Measurements from ENCODE around the gene ZNF516. TPM values are rescaled to one million over a fixed set of nuclear protein-coding genes. Genes with fewer than 3 reads are reported as not detected.

The ZNF516 gene
- total RNA-seq, 1 experiment from 2014 or later: 7.9 TPM

DNA sequence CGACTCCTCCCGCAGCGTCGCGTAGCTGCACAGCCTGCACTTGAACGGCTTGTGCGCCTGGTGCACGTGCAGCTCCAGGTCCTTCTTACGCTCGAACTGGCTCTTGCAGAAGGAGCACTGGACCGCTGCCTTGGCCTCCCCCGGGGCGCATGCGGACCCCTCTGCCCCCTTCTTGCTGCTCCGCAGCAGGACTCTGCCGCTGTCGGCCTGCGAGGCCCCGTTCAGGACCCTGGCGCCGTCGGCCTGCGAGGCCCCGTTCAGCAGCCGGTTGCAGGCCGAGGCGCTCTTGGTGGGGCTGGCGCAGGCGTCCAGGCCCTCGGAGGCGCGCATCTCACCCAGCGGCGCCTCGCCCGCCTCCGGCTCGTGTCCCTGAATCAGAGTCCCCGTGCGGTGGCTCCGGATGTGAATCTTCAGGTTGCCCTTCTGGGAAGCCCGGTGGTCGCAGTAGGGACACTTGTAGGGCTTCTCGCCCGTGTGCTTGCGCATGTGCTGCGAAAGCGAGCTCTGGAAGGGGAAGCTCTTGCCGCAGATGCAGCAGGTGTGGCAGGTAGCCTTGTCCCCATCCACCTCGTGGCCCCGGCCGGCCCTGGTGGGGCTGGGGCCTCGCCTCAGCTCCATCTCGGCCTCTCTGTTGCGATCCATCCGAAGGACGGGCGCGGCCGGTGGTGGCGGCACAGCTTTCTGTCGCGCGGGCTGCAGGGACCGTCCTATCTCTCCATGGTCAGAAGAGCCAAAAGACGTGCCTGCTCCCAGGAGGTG is 52.5 kb downstream of the ZNF516 start:
- DNase-seq (ENCODE audit: low read depth): no peak

DNA sequence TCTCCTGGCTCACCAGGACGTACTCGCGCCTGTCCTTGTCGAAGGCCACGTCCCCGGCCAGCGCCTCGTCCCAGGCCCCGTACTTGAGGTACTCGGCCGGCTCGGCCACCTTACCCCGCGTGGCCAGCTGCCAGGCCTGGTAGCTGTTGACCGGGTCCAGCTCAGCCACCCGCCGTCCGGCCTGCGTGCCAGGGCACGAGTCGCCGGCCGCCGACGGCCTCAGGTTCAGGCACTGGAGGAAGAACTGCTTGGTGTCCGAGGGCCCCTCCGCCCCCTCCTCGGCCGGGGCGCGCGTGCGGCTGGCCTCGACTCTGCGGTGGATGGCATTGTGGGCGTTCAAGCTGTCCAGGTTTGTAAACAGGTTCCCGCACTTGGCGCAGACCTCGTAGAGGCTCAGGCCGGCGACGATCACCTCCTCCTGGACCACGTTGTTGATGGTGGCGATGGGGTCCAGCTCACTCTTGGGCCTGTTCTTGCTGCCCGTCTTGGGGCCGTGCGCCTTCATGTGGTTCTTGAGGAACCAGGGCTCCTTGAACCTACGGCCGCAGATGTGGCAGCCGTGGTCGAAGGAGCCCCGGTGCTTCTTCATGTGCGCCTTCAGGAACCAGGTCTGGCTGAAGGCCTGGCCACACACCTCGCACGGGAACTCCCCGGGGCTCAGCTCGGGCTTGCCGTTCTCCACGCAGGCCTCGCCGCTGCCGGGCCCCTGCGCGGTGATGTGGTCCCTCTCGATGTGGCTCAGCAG is 53.2 kb downstream of the ZNF516 start:
- DNase-seq (ENCODE audit: low read depth): no peak

DNA sequence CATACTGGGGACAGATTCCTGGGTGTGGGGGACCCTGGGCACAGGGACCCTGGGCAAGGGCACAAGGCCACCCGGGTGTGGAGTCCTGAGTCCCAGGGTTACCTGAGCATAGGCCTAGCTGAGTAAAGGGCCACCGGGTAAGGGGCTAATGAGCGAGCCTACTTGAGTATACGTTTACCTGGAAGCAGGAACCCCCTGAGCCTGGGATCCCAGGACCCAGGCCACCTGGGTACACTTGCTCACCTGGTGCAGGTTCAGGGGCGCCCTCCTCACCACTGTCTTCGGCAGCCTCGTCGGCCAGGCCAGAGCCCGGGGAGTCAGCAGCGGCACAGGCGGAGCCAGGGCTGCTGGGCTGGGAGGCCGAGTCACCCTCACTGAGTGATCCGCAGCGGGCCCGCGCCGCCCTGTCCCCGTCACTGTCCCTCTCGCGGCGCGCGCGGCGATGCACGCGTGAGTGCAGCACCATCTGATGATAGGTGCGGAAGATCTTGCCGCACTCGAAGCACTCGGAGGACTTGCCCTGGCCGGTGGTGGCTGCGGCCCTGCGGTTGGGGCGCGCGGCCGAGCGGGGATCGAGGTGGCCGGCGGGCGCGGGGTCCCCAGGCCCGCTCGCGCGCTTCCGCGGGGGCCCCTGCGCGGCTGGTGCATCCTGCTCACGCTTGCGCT is 53.9 kb downstream of the ZNF516 start:
- DNase-seq (ENCODE audit: low read depth): no peak

DNA sequence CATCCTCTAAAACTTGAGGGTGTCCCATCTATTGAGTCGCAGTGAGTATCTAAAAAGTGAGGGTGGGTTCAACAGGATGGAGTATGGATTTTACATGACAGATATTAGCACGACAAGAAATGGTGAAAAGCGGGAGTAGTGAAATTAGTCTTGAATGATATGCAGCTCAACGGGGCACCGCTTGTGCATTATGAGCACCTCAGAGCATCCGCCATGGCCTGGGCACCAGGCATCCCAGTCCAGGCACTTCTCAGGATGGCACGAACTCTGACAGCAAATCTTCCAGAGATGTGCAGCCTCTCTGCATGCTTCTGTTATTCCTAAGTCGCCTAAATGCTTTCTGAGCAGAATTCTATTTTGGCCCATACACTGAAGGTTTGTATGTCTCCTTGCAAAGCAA is 57.1 kb downstream of the ZNF516 start:
- no peak for DNase-seq (ENCODE audit: low read depth)

DNA sequence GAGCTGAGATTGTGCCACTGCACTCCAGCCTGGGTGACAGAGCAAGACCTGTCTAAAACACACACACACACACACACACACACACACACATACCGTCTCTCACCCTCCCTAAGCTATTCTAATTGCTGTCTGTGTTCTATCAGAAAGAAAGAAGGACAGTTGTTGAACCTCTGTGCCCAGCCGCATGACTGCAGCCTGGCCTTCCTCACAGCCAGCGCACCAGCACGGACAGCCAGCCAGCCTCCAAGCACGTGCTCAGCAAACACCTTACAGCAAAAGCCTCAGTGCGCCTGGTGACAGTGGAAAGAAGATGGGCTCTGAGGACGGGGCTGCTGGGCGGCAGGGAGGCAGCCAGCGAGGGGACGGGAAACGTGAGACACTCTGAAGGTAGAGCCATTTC is 58.0 kb downstream of the ZNF516 start:
- DNase-seq (ENCODE audit: low read depth): no peak

DNA sequence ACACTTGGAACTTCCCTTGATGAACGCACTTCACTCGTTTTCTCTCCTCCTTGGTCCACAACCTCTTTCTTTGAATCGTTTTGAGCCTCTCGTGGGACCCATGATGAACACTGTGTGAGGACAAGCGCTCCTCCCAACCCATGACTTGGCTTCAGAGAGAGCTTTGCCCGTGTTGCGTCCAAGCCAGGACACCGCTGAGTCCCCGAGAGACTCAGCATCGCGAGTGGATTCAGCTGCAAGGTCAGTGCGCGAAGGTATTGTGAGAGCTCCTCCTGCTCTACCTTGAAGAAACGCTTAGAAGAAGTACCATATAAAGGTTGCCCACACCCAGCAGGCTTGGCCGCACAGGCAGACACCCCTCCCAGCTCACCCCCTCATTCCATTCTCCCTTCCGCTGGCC is 58.7 kb downstream of the ZNF516 start:
- no peak for DNase-seq (ENCODE audit: low read depth)

DNA sequence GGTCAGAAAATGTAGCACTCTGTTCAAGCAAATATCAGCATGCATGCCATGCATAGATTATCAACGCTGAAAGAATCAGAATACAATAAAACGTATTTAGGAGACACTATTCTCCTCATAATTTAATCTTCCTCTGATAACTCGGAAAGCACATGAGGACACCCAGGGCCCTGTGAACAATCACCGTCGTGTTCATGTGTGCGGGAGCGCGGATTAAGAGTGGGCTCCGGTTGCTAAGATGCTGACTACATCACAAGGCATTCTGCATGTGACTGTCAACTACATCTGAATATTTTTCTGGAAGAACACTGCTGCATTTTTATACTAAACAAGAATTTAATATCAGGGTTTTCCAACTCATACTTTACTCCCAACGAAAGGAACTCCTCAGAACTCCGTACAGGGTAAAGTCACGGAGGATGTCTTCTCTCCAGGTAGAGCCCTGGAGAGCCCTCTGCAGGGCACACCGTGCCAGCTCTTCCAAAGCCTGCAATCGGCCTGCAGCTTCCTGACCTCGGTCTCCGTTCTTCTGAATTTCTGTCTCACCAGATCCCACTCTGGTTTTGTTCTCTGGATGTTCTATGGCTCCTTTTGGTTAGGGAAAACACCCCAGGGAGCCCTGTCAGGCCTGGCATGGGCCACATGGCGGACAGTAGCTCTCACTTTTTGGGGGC is 59.6 kb downstream of the ZNF516 start:
- no peak for DNase-seq (ENCODE audit: low read depth)

DNA sequence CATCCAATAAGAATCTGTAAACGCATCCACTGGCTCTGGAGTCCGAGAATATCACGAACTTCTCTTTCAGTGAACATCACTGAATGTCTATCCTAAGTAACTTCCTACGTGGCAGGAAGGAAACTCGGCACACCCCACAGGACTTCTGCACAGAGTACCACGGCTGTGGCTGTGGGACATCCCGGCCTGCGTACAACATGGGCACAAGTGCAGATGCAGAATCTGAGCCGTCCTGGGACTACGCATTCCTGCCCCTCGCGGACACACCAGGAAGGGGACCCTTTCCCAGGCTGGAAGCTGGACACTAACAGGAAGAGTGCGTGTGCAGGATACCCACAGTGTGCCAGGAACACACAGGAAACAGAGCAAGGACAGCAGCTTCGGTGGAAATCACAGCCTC is 60.6 kb downstream of the ZNF516 start:
- DNase-seq (ENCODE audit: low read depth): no peak

DNA sequence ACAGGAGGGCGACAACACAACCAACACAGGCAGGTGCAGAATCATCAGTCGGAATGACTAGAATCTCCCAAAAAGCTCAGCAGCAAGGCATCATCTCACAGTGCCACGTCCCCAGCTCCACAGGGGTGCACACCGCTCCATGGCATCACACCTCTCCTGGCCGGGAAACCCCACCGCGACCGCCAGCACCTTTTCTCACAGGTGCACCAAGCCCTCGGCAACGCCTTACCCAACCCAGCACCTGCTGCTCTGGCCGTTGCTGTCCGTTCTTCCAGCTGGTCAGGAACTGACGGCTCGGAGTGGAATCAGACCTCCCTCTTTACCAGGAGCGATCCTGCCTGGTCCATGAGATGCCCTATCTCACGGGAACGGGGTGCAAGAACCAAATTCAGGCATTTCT is 61.3 kb downstream of the ZNF516 start:
- DNase-seq (ENCODE audit: low read depth): no peak

DNA sequence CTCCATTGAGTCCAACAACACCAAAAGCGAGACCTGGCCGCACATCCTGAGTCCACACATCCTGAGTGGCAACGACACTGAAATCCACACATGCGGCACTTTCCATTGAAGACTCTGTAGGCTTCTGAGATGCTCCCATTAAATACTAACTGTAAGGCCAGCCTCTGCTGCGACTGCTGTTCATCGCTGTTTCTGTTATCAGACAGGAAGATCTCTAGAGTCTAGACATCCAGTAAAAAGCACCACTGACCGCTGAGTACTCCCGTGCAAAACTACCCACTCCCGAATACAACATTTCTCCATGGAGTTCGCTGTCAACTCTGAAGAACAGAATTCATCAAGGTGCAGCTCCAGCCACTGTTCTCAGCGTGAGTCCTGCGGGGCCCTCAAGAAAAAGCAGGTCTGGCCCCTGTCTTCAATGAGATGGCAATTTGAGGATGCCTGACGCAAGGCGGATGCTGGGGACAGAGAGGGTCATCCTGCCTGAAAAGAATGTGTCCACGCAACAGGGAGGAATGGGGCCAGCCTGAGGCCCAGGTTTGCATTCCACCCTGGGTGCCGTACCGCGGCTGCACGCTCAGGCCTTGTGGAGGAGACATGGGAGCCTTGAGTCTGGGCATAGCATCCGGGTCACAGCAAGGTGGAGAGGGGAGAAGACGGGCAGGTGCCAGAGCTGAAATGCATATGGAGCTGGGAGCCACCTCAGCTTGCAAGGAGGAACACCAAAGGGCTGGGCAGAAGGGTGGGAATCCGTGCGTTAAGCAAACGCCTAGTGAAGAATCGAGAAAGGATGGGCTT is 61.9 kb downstream of the ZNF516 start:
- no peak for DNase-seq (ENCODE audit: low read depth)

DNA sequence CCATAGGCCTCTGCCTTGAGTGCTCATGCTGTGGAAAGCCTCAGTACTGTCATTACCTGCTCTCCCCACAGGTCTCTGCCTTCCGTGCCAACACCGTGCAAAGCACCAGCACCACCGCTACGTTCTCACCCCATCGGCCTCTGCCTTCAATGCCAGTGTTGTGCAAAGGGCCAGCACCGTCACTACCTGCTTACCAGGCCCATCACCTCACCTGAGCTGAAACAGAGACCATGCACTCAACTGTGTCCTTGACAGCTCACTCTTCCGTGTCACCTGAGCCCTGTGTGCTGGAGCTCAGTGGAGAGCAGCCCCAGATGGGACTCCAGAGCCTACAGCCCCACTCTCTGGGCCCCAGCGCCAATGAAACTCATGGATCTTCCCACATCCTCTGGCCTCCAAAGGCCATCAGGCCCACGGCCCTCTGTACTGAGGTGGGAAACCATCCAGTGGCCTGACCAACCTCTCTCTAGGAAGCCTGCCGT is 62.7 kb downstream of the ZNF516 start:
- DNase-seq (ENCODE audit: low read depth): no peak

DNA sequence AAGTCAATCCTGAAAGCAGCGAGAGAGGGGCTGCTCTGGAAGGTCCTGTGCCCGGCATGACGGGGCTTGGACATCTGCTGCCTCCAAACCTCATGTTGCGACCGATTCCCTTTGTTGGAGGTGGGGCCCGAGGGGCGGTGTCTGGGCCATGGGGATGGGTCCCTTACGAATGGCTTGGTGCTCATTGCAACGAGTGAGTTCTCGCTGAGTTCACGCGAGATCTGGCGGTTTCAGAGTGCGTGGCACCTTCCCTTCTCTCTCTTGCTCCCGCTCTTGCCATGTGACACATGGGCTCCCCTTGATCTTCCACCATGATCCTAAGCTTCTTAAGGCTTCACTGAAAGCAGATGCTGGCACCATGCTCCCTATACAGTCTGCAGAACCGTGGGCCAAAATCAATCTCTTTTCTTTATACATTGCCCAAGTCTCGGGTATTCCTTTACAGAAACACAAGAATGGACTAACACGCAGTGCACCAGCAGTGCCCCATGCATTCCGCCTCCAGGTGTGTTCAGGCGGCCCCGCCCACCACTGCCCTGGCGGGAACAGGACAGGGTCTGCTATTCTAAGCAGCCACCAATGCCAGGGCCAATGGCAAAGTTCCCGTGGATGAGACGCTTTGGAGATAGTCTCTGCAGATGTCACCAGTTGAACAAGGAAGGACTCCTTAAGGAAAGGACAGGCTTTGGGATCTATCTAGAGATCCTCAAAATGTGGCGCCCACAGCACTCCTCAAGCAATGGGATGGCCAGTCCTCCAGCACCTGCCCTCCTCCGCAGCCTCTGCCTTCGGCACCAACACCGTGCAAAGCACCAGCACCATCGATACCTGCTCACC is 63.4 kb downstream of the ZNF516 start:
- no peak for DNase-seq (ENCODE audit: low read depth)

DNA sequence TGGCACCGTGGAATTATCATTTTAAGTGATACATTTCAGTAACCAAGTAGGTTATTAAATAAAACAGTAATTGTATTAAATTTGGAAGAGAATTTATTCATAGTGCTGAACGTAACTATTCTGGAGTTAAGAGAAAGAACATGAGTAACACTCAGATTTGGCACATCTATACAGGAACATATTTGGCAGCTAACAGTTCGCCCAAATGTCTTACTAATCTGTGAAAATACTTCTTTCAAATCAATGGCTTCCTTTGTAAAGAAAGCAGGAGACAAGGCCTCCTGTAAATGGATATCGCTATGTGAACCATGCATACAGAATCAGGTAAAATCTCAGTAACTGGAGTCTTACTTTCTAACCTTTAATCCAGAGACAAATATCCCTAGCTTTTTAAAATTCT is 64.4 kb downstream of the ZNF516 start:
- DNase-seq (ENCODE audit: low read depth): no peak

DNA sequence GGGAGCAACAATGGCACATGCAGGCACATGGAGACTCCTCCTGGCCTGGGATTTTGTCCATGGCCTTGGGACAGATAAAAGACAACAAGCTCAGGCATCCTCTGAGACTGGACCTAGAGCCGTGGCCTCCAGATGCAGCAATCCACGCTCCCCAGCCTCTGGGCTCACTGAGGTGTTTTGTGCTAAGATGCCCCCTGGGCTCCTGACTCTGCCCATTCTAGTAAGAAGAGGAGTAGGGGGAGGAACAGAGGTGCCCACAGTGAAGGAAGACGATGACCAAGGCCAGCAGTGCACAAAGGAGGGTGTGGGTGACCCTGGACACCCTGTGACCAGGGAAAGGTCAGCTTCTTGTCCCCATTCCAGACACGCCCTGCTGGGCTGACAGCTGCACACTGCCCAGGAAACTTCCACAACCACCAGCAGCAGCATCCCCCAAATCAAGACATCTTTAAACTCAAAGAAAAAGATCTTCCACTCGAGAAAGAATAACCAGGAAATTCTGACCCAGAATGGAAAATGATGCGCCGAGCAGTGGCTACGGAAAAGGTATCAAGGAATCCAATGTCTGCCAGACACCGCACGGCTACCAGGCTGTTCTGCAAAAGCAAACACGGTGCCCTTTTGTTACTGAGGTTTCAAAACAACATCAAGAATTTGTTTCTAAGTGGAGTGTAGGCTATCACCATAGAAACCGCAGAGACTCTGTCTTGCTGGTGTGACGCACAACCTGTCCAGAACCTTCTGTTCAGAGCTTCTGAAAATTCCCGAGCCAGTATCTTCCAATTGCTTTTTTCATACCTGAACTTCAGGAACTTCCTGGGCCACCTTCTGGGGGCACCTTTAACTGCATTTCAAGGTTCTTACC is 65.5 kb downstream of the ZNF516 start:
- peak; percentile 39 for DNase-seq (ENCODE audit: low read depth)

DNA sequence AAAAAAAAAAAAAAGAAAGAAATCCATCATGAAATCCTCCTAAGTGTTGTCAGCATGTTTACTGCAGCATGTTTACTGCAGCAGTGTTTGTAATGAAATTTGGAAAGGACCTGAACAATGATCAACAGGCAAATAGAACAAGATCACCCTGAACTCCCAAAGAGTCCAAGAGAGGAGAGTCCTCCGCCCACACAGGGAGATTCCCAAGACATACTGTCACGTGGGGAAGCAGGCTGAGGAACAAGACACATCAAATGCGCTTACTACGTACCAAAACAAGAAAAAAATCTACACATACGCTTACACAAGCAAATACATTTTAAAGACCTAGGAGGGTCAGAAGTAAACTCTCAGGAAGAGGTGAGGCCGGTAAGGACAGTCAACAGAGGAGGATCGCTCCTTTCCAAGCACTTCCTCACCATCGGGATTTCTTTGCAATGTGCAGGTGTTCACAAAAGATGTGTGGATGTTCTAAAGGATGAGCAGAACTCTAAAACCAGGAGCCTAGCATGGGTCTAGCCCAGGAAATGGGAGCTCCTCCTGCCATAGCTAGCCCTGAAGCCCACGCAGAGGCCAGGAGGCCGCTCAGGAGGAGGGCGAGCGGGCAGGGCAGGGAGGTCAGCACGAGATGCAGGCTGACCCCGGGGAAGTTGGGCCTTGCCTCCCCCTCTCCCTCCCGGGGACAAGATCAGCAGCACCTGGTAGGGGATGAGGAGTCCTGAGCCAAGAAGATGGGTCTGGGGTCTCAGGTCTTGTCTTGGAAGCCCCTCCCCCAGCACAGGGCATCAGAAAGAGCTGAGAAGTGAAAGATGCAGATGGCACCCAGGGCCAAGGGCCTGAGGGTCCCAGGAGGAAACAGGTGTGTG is 66.4 kb downstream of the ZNF516 start:
- no peak for DNase-seq (ENCODE audit: low read depth)

DNA sequence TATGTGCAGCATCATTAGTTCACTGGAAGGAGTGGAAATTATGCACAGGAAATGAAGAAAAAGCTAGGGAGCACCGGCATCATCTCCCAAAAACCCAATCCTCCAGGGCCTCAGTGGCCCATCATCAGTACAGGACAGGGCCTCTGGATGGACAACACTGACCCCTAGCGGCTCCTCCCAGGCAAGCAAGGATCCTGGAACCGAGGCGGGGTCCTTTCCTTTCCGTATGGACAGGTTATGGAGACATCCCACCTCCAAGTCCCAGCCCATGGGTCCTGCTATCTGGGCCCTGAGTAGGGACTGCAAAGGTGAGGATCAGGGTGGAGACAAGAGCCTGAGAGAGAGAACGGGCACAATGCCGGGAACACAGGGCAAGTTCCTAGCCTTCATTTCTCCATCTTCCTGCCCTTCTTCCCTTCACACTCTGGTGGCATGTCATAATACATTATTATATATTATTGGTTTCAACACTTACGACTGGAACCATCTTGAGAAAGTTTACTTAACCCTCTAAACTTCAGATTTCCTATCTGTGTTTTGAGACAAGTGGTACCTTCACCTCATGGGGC is 68.2 kb downstream of the ZNF516 start:
- no peak for DNase-seq (ENCODE audit: low read depth)

DNA sequence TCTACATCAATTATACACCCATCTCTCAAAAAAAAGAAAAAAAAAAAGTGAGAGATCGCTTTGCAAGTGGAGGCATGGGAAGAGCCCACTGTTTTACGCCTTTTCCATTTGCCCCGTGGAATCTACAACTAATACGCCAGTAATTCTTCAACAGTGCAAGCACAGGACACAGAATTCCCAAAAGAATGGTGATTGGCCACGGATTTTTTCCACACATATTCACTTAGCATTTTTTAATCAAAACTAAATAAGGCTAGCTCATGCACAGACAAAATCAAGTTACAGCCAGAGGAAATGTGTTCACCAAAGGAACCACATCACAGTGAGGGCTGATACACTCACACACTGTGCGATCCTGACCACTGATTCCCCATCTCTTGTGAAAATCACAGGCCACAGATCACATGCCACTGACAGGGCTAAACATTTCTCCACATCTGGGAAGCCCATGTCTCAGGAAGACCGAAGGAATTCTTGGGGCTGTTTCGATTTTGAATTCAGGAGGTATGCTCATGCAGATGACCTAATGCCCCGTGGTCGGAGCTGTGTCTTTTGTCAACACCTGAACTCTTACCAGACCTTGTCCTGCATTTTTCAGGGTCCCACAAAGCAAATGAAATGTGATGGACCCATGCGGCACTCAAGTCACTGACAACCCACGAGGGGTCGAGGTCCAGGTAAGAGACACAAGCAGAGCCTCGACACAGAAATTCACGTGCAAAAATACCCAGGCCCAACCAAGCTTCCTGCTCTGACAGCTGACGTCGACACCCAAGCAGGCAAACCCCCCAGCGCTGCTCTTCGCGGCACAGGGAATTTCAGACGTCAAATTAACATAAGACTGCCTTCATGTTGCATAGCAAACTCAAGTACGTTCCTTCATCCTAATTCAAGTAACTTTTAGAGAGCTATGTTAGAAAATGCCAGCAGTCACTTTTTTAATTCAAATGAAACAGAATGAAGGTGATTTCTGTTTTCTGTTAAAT is 69.6 kb downstream of the ZNF516 start:
- peak; percentile 6 for DNase-seq (ENCODE audit: low read depth)

All from LHCN-M2 (cell line).